Stimulated activated CD4-positive, alpha-beta T cell treated with anti-CD3 and anti-CD28 coated beads, Interleukin-12 subunit alpha, Interleukin-12 subunit beta, amount 100 ng/mL, for 48 hours (primary cell): ENCODE results near the gene INSM1.

Experiments
- DNase-seq, 3 donors: peaks; one replicate each; pipeline ENCODE4 v3.0.0-alpha.2; 2020; ENCODE audit warnings: low read depth in 2 of 3, low spot score in 1 of 3

INSM1 gene

DNA sequence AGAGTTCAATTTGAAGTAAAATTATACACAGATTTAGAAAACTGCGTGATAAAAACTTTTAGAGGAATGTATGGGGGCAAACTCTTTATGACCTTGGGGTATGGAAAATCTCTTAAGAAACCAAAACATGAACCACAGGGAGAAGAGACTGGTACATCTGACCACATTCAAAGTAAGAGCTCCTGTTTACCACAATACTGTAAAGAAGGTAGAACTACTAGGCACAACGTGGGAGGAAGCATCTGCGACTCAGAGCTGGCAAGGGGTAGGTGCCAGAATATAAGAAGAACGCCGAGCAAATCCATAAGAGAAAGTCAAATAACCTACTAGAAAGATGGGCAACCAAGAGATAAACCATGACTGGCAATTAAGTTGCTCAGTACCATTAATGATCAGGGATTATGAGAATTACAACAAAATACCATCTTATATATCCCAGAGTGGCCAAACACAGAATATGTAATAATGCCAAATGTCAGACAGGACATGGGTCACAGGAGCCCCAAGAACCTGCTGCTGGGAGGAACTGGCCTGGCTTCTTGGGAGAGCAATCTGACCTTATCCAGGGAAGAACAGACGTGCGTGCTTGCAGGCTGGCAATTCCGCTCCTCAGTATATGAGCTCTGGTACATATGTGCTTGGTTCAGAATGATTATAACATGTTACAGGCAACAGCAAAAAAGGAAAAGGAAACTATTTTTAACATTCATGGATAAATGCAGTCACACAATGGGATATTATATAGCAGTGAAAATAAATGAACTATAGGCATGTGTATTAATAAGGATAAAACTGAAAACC, 50.2 kb downstream of the INSM1 start:
- no peak for DNase-seq
